ENCODE data around the gene ZFP36L1. TPM values are rescaled to one million over a fixed set of nuclear protein-coding genes. Genes with fewer than 3 reads are reported as not detected.

Gene ZFP36L1
- total RNA-seq, 1 donor from 2014 or later: 884 TPM

GRCh38 chr14:68789821-68790643 is 2.8 kb downstream of the ZFP36L1 start:
- peaks cover 48% of the 10 kb centered on the region for H3K4me1 Mint-ChIP-seq
- ATAC-seq (ENCODE audit: low read depth): no peak

DNA sequence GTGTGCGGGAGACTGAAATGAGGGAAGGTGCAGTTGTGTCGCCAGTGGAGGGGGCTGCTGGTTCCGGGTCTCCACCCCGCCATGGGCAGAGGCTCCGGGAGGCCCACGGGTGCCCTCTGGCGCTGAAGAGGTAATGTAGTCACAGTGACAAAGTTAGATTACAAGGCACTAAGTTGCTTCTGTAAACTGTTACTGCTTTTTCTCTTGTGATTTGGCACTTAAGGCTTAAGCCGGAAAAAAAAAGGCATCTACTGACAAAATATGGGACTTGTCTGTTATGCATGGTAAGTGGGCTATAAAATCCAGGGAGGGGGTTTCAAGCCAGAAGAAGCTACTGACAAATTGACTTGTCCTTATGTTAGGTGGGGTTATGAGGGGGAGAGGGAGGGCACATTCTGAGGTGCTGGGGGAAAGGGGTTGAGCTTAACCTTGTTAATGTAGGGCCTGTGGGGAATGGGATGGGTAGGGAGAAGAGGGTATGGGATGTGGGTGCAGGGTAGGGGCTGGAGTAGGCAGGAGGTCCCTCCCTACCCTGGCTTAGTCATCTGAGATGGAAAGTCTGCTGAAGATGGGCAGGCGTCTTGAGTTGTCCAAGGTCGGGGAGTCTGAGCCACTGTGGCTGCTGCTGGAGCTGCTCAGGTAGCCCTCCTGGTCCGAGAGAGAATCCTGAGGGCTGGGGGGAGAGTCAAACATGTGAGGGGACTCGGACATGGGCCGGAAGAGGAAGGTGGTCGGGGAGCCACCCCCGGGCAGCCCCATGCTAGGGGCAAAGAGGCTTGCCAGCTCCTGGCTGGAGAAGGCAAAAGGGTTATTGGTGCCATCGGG is 3.7 kb downstream of the ZFP36L1 start:
- ChIA-PET POLR2A (interaction anchor here (0.5 to 19.6 kb wide), 45 partner anchors 8 to 842 kb away, joined by 3 to 2953 read pairs (median 7); no protein-coding TSS in a partner anchor), CTCF (interaction anchor here (0.8 to 9.4 kb wide), 13 partner anchors 18 to 845 kb away, joined by 3 to 121 read pairs (median 7); no protein-coding TSS in a partner anchor)
- Mint-ChIP-seq H3K36me3 (ENCODE audit: low read depth) (peaks cover 76% of the 10 kb centered on the region), H3K9me3 (no peaks in the 10 kb centered on the region), H3K4me3 (peak overlapping the region; percentile 100), H3K4me1 (peaks cover 54% of the 10 kb centered on the region), H3K27ac (peak overlapping the region; percentile 99), H3K27me3 (no peaks in the 10 kb centered on the region)
- no peak for ATAC-seq (ENCODE audit: low read depth)
- DNase-seq: peak; percentile 62
- intact Hi-C loops (cut with micrococcal nuclease): loop anchor here (1.0 kb wide), 3 partner anchors 27 to 541 kb away; no protein-coding TSS in a partner anchor
- TF ChIP-seq, protein P1, sequence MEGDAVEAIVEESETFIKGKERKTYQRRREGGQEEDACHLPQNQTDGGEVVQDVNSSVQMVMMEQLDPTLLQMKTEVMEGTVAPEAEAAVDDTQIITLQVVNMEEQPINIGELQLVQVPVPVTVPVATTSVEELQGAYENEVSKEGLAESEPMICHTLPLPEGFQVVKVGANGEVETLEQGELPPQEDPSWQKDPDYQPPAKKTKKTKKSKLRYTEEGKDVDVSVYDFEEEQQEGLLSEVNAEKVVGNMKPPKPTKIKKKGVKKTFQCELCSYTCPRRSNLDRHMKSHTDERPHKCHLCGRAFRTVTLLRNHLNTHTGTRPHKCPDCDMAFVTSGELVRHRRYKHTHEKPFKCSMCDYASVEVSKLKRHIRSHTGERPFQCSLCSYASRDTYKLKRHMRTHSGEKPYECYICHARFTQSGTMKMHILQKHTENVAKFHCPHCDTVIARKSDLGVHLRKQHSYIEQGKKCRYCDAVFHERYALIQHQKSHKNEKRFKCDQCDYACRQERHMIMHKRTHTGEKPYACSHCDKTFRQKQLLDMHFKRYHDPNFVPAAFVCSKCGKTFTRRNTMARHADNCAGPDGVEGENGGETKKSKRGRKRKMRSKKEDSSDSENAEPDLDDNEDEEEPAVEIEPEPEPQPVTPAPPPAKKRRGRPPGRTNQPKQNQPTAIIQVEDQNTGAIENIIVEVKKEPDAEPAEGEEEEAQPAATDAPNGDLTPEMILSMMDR (IDR thresholded peaks at IDR 0.05): no peak

More at GRCh38 chr14:68789821-68790643, 2.8 kb downstream of the ZFP36L1 start:
- H3K27ac Mint-ChIP-seq: peak overlapping the region; percentile 99
- peak overlapping the region; percentile 100 for H3K4me3 Mint-ChIP-seq
- TF ChIP-seq, protein P1 (IDR thresholded peaks at IDR 0.05): no peak
- CTCF ChIA-PET: interaction anchor here (0.8 to 9.4 kb wide), 13 partner anchors 17 to 846 kb away, joined by 3 to 121 read pairs (median 7); no protein-coding TSS in a partner anchor
- no peaks in the 10 kb centered on the region for H3K9me3 Mint-ChIP-seq
- peaks cover 79% of the 10 kb centered on the region for H3K36me3 Mint-ChIP-seq (ENCODE audit: low read depth)
- intact Hi-C loops (cut with micrococcal nuclease): loop anchor here (1.0 kb wide), 3 partner anchors 26 to 542 kb away; no protein-coding TSS in a partner anchor
- no peaks in the 10 kb centered on the region for H3K27me3 Mint-ChIP-seq
- no peak for DNase-seq
- POLR2A ChIA-PET: interaction anchor here (0.8 to 19.6 kb wide), 35 partner anchors 9 to 842 kb away, joined by 3 to 2953 read pairs (median 7); no protein-coding TSS in a partner anchor

- H3K4me3 Mint-ChIP-seq: peak overlapping the region; percentile 100
- intact Hi-C loops (cut with micrococcal nuclease): no loop called here
- DNase-seq (no peak), ATAC-seq (ENCODE audit: low read depth) (no peak)
- TF ChIP-seq, protein P1 (IDR thresholded peaks at IDR 0.05): no peak
- H3K9me3 Mint-ChIP-seq: no peaks in the 10 kb centered on the region
- POLR2A ChIA-PET: interaction anchor here (0.5 to 19.6 kb wide), 46 partner anchors 8 to 844 kb away, joined by 3 to 2953 read pairs (median 6); no protein-coding TSS in a partner anchor
- peak overlapping the region; percentile 99 for H3K27ac Mint-ChIP-seq
- no peaks in the 10 kb centered on the region for H3K27me3 Mint-ChIP-seq
- CTCF ChIA-PET: interaction anchor here (0.6 to 9.4 kb wide), 15 partner anchors 28 to 844 kb away, joined by 3 to 121 read pairs (median 4); no protein-coding TSS in a partner anchor
- peaks cover 69% of the 10 kb centered on the region for H3K36me3 Mint-ChIP-seq (ENCODE audit: low read depth)
- H3K4me1 Mint-ChIP-seq: peaks cover 61% of the 10 kb centered on the region
Observed at GRCh38 chr14:68788275-68788995, 4.4 kb downstream of the ZFP36L1 start.

DNA sequence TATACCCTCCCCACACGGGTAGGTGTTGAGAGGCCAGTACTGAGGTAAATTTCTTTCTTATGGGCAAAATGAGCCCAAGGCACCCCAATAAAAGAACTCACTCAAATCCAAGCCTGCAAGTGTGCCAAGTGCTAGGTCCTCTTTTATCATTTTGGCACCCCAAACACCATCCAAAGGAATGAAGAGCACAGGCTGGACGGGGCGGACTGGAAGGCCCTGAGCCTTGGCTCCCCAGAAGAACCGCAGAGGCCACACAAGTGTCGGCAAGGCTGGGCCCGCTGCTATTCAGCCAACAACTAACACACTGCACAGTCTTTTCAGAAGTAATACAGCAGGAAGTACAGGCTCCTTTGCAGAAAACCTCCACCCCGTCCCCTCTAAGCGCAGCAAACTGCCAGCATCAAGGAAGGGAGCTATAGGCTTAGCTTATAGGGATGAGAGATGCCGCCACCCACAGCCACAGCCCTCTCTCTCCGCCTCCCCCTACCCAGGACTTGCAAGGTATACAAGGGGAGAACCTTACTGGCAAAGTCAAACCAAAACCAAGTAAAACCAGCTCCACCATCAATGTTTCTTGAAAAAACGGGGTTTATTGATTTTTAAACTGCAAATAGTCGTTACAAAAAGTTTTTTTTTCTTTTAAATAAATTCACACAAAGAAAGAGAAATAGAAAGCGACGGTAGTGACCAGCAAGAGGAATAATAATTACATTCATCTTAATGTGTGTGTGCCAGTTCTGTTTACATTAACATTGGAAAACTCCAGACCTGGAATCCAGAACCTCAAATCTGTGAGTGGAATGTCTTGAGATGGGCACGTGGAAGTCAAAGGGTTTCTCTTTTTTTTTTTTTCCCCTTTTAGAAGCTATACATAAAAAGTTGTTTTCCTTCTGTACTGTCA is 5.5 kb downstream of the ZFP36L1 start:
- H3K4me3 Mint-ChIP-seq: peak overlapping the region; percentile 66
- intact Hi-C loops (cut with micrococcal nuclease): no loop called here
- ChIA-PET POLR2A (interaction anchor here (0.6 to 19.6 kb wide), 42 partner anchors 9 to 1547 kb away, joined by 3 to 2953 read pairs (median 8); no protein-coding TSS in a partner anchor), CTCF (interaction anchor here (1.4 to 9.4 kb wide), 6 partner anchors 29 to 843 kb away, joined by 3 to 121 read pairs (median 8); no protein-coding TSS in a partner anchor)
- H3K9me3 Mint-ChIP-seq: no peaks in the 10 kb centered on the region
- ATAC-seq (ENCODE audit: low read depth) (peak; percentile 3), DNase-seq (no peak)
- peaks cover 61% of the 10 kb centered on the region for H3K36me3 Mint-ChIP-seq (ENCODE audit: low read depth)
- no peaks in the 10 kb centered on the region for H3K27me3 Mint-ChIP-seq
- H3K27ac Mint-ChIP-seq: peak overlapping the region; percentile 90
- peaks cover 65% of the 10 kb centered on the region for H3K4me1 Mint-ChIP-seq
- TF ChIP-seq, protein P1 (IDR thresholded peaks at IDR 0.05): no peak
